ENCODE results near the gene MRAP2. TPM values are rescaled to one million over a fixed set of nuclear protein-coding genes. Genes with fewer than 3 reads are reported as not detected.

MRAP2 gene
- total RNA-seq, 1 experiment from 2014 or later = 4.9 TPM

GRCh38 chr6:84136364-84137050 is 102.9 kb downstream of the MRAP2 start (continued):
- TF ChIP-seq, protein P1, sequence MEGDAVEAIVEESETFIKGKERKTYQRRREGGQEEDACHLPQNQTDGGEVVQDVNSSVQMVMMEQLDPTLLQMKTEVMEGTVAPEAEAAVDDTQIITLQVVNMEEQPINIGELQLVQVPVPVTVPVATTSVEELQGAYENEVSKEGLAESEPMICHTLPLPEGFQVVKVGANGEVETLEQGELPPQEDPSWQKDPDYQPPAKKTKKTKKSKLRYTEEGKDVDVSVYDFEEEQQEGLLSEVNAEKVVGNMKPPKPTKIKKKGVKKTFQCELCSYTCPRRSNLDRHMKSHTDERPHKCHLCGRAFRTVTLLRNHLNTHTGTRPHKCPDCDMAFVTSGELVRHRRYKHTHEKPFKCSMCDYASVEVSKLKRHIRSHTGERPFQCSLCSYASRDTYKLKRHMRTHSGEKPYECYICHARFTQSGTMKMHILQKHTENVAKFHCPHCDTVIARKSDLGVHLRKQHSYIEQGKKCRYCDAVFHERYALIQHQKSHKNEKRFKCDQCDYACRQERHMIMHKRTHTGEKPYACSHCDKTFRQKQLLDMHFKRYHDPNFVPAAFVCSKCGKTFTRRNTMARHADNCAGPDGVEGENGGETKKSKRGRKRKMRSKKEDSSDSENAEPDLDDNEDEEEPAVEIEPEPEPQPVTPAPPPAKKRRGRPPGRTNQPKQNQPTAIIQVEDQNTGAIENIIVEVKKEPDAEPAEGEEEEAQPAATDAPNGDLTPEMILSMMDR (IDR thresholded peaks at IDR 0.05) = no peak

- POLR2A ChIA-PET = no interaction called here
- peaks cover 21% of the 10 kb centered on the region for H3K4me1 Mint-ChIP-seq
- TF ChIP-seq OVOL2 (CRISPR knock-in tag; IDR thresholded peaks at IDR 0.05; ENCODE audit: borderline replicate concordance) (no peak), GRHL2 (CRISPR knock-in tag; IDR thresholded peaks at IDR 0.05; ENCODE audit: insufficient replicate concordance, severe bottlenecking) (no peak), GABPB1 (CRISPR knock-in tag; IDR thresholded peaks at IDR 0.05) (no peak), NFE2L1 (CRISPR knock-in tag; IDR thresholded peaks at IDR 0.05) (no peak), FOXK1 (CRISPR knock-in tag; IDR thresholded peaks at IDR 0.05) (no peak)
- TF ChIP-seq, protein P2, sequence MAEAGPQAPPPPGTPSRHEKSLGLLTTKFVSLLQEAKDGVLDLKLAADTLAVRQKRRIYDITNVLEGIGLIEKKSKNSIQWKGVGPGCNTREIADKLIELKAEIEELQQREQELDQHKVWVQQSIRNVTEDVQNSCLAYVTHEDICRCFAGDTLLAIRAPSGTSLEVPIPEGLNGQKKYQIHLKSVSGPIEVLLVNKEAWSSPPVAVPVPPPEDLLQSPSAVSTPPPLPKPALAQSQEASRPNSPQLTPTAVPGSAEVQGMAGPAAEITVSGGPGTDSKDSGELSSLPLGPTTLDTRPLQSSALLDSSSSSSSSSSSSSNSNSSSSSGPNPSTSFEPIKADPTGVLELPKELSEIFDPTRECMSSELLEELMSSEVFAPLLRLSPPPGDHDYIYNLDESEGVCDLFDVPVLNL (CRISPR knock-in tag; IDR thresholded peaks at IDR 0.05; ENCODE audit: borderline replicate concordance, low read depth) = no peak
- TF ChIP-seq, protein P3, sequence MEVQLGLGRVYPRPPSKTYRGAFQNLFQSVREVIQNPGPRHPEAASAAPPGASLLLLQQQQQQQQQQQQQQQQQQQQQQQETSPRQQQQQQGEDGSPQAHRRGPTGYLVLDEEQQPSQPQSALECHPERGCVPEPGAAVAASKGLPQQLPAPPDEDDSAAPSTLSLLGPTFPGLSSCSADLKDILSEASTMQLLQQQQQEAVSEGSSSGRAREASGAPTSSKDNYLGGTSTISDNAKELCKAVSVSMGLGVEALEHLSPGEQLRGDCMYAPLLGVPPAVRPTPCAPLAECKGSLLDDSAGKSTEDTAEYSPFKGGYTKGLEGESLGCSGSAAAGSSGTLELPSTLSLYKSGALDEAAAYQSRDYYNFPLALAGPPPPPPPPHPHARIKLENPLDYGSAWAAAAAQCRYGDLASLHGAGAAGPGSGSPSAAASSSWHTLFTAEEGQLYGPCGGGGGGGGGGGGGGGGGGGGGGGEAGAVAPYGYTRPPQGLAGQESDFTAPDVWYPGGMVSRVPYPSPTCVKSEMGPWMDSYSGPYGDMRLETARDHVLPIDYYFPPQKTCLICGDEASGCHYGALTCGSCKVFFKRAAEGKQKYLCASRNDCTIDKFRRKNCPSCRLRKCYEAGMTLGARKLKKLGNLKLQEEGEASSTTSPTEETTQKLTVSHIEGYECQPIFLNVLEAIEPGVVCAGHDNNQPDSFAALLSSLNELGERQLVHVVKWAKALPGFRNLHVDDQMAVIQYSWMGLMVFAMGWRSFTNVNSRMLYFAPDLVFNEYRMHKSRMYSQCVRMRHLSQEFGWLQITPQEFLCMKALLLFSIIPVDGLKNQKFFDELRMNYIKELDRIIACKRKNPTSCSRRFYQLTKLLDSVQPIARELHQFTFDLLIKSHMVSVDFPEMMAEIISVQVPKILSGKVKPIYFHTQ (CRISPR knock-in tag; IDR thresholded peaks at IDR 0.05) = no peak
- peaks cover 33% of the 10 kb centered on the region for H3K36me3 Mint-ChIP-seq
- peaks cover 24% of the 10 kb centered on the region for H3K9me3 Mint-ChIP-seq
- CTCF ChIA-PET = no interaction called here
- ATAC-seq (no peak), DNase-seq (ENCODE audit: low spot score) (no peak)
- H3K27ac Mint-ChIP-seq = no peak overlapping the region
- H3K27me3 Mint-ChIP-seq (ENCODE audit: low read depth) = no peaks in the 10 kb centered on the region
- no peak overlapping the region for H3K4me3 Mint-ChIP-seq
Measured at GRCh38 chr6:84137051-84137375, 103.4 kb downstream of the MRAP2 start.

DNA sequence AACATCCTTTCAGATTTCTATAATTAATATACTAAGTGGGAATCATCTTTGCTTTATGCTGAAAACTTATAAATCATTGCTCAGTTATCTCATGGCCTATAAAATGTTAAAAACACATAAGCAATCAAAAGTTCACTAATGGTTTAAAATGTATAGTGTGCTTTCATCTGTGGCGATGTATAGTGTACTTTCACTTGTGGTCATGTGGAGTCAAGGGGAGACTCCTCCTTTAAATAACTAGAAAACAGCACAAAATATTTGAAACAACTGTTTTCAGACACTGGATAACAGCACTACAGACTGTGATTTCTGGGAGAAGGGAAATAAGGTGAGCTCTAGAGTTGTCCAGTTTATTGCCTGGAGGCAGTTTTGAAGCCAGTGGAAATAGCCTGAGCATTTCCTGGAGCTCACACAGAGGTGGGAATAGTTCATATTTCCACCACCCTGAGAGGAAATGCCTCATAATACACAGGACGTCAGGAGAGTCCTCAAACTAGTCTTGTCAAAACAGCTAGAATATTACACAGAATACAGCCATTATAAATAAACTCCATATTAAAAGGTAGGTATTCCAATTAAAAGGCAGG is 104.5 kb downstream of the MRAP2 start:
- Mint-ChIP-seq H3K9me3 (peaks cover 13% of the 10 kb centered on the region), H3K27me3 (ENCODE audit: low read depth) (no peaks in the 10 kb centered on the region), H3K4me1 (peaks cover 27% of the 10 kb centered on the region), H3K36me3 (peaks cover 22% of the 10 kb centered on the region), H3K4me3 (no peak overlapping the region), H3K27ac (no peak overlapping the region)
- DNase-seq (ENCODE audit: low spot score) = no peak
- CTCF ChIA-PET = no interaction called here
- ATAC-seq = no peak
- TF ChIP-seq JAZF1 (CRISPR knock-in tag; IDR thresholded peaks at IDR 0.05) = no peak
- no peak for TF ChIP-seq ZNF317 (CRISPR knock-in tag; IDR thresholded peaks at IDR 0.05; ENCODE audit: borderline replicate concordance, low read depth)
- POLR2A ChIA-PET = no interaction called here

DNA sequence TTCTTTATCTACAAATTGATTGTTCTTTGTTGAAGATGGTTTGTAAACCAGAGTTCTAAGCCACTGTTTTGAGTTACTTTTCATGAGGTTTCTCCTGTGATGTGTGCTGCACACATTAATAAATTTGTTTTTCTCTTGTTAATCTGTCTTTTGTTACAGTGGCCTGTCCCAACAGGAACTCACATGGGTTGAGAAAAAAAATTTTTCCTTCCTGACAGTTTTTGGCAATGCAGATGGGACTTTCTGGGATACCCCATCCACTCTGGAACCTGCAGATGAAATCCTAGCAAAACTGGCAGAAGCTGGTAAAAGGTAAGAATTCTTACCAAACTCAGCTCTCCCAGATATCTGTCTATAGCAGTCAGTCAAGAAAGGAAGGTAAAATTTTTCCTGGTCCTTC is 105.7 kb downstream of the MRAP2 start:
- peaks cover 10% of the 10 kb centered on the region for H3K36me3 Mint-ChIP-seq
- ChIA-PET CTCF (no interaction called here), POLR2A (no interaction called here)
- no peak overlapping the region for H3K4me3 Mint-ChIP-seq
- no peak for ATAC-seq
- H3K9me3 Mint-ChIP-seq = peaks cover 3% of the 10 kb centered on the region
- DNase-seq (ENCODE audit: low spot score) = no peak
- no peak overlapping the region for H3K27ac Mint-ChIP-seq
- H3K4me1 Mint-ChIP-seq = peaks cover 27% of the 10 kb centered on the region
- H3K27me3 Mint-ChIP-seq (ENCODE audit: low read depth) = no peaks in the 10 kb centered on the region
- TF ChIP-seq MAX (CRISPR knock-in tag; IDR thresholded peaks at IDR 0.05) (no peak), PRRX2 (CRISPR knock-in tag; IDR thresholded peaks at IDR 0.05) (no peak), NFE2L1 (CRISPR knock-in tag; IDR thresholded peaks at IDR 0.05) (no peak), RELA (CRISPR knock-in tag; IDR thresholded peaks at IDR 0.05; ENCODE audit: borderline replicate concordance) (no peak), SMAD4 (CRISPR knock-in tag; IDR thresholded peaks at IDR 0.05) (no peak), ZNF281 (CRISPR knock-in tag; IDR thresholded peaks at IDR 0.05) (no peak)
- TF ChIP-seq, protein P4, sequence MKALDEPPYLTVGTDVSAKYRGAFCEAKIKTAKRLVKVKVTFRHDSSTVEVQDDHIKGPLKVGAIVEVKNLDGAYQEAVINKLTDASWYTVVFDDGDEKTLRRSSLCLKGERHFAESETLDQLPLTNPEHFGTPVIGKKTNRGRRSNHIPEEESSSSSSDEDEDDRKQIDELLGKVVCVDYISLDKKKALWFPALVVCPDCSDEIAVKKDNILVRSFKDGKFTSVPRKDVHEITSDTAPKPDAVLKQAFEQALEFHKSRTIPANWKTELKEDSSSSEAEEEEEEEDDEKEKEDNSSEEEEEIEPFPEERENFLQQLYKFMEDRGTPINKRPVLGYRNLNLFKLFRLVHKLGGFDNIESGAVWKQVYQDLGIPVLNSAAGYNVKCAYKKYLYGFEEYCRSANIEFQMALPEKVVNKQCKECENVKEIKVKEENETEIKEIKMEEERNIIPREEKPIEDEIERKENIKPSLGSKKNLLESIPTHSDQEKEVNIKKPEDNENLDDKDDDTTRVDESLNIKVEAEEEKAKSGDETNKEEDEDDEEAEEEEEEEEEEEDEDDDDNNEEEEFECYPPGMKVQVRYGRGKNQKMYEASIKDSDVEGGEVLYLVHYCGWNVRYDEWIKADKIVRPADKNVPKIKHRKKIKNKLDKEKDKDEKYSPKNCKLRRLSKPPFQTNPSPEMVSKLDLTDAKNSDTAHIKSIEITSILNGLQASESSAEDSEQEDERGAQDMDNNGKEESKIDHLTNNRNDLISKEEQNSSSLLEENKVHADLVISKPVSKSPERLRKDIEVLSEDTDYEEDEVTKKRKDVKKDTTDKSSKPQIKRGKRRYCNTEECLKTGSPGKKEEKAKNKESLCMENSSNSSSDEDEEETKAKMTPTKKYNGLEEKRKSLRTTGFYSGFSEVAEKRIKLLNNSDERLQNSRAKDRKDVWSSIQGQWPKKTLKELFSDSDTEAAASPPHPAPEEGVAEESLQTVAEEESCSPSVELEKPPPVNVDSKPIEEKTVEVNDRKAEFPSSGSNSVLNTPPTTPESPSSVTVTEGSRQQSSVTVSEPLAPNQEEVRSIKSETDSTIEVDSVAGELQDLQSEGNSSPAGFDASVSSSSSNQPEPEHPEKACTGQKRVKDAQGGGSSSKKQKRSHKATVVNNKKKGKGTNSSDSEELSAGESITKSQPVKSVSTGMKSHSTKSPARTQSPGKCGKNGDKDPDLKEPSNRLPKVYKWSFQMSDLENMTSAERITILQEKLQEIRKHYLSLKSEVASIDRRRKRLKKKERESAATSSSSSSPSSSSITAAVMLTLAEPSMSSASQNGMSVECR (CRISPR knock-in tag; IDR thresholded peaks at IDR 0.05; ENCODE audit: borderline replicate concordance) = no peak

Data from WTC11 (cell line).